Adrenal gland (tissue), 5 donors: ENCODE measurements around the gene FAM219A.

ENCODE experiments used
- POLR2A ChIP-seq, 2 donors: fragments of 450-650 bp; IDR thresholded peaks; one replicate each; pipeline ENCODE4 v1.6.1; 2017; ENCODE audit warnings: antibody characterized with exemption in 2 of 2, mild to moderate bottlenecking in 2 of 2, moderate library complexity in 1 of 2
- TF ChIP-seq, protein P1 (sequence below), 6 experiments: fragments of 450-650 bp in 4 of 6; fragments of 200-600 bp in 2 of 6; sonication (generic) in 1 of 6; IDR thresholded peaks; 1 replicate in 5 of 6; 2 replicates in 1 of 6; pipeline versions ENCODE4 v1.5.1 to v1.8.0; 2016 to 2021; ENCODE audit warnings: antibody characterized with exemption in 6 of 6, mild to moderate bottlenecking in 2 of 6, moderate library complexity in 1 of 6
- donor health status: DM: no; HTN: no; CAD: no.

DNA sequence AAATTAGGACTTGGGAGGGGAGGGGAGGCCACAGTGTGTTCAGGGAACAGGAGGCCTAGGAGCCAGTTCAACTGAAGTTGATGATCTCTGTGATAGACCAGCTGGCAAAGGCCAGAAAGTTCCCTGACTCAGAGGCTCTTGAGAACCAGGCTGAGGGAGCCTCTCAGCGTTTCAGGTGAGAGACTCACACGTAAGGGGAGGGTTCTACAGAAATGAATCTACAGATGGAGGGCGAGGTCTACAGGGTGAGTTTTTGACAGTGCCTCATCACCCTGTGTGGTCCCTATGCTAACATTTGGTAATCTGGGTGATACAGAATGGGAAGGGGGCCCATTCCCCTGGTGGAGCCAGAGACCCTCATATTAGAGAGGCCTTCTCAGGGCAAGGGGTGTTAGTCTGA, 32.4 kb upstream of the FAM219A start:
- TF ChIP-seq, protein P1, sequence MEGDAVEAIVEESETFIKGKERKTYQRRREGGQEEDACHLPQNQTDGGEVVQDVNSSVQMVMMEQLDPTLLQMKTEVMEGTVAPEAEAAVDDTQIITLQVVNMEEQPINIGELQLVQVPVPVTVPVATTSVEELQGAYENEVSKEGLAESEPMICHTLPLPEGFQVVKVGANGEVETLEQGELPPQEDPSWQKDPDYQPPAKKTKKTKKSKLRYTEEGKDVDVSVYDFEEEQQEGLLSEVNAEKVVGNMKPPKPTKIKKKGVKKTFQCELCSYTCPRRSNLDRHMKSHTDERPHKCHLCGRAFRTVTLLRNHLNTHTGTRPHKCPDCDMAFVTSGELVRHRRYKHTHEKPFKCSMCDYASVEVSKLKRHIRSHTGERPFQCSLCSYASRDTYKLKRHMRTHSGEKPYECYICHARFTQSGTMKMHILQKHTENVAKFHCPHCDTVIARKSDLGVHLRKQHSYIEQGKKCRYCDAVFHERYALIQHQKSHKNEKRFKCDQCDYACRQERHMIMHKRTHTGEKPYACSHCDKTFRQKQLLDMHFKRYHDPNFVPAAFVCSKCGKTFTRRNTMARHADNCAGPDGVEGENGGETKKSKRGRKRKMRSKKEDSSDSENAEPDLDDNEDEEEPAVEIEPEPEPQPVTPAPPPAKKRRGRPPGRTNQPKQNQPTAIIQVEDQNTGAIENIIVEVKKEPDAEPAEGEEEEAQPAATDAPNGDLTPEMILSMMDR (IDR thresholded peaks at IDR 0.05): no peak
- no peak for TF ChIP-seq POLR2A (IDR thresholded peaks at IDR 0.05)
